GM12872 (cell line): ENCODE data around the gene CAPN13.

ENCODE experiments used
- CTCF ChIP-seq: IDR thresholded peaks from 3 replicates; pipeline ENCODE4 v1.5.1; 2011; ENCODE audit warnings: low read depth, mild to moderate bottlenecking, low read length, moderate library complexity; ENCODE audit not compliant: insufficient read depth

CAPN13 gene

GRCh38 chr2:30752811-30753210, 54.4 kb downstream of the CAPN13 start:
- TF ChIP-seq CTCF: no peak

- no peak for TF ChIP-seq CTCF
Measured at GRCh38 chr2:30747206-30747605, 60.0 kb downstream of the CAPN13 start.

- TF ChIP-seq CTCF: no peak
Measured at GRCh38 chr2:30744823-30745222, 62.4 kb downstream of the CAPN13 start.

GRCh38 chr2:30741576-30741975, 65.7 kb downstream of the CAPN13 start:
- no peak for TF ChIP-seq CTCF

GRCh38 chr2:30738141-30738911, 68.9 kb downstream of the CAPN13 start:
- TF ChIP-seq CTCF: no peak

- TF ChIP-seq CTCF: no peak
Measured at GRCh38 chr2:30737326-30737610, 70.0 kb downstream of the CAPN13 start.

GRCh38 chr2:30736461-30737325, 70.6 kb downstream of the CAPN13 start:
- no peak for TF ChIP-seq CTCF
